Hematopoietic multipotent progenitor cell treated with erythropoietin and hydrocortisone succinate and interleukin-3 and kit ligand, for 4 days (in vitro differentiated cells): ENCODE measurements around the gene RAD51B.

Experiments used
- DNase-seq: peaks from one replicate; pipeline ENCODE4 v3.0.0-alpha.2; 2015

Gene RAD51B

GRCh38 chr14:68458840-68459469, 639.4 kb downstream of the RAD51B start:
- DNase-seq, result no peak

- DNase-seq, result no peak
These were observed 640.0 kb downstream of the RAD51B start for GRCh38 chr14:68459480-68460136.

DNA sequence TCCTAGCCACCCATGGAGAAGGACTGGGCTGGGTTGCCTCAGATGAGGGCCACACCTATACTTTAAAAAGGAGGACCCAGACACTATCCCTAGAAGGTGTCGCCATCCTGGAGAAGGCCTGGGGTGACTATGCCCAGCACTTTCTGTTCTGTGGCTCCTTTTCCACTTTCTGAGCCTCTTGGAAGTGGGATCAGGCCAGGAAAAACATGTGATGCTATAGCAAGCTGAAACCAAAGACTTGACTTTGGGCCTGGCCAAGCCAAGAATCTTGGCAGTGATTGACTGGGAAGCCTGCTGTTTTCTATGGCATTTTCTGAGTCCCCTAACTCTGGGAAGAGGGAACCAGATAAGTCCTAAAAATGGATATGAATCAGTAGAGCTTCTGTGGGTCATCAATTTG, 641.0 kb downstream of the RAD51B start:
- no peak for DNase-seq

GRCh38 chr14:68461086-68461485, 641.5 kb downstream of the RAD51B start:
- DNase-seq, result no peak

DNA sequence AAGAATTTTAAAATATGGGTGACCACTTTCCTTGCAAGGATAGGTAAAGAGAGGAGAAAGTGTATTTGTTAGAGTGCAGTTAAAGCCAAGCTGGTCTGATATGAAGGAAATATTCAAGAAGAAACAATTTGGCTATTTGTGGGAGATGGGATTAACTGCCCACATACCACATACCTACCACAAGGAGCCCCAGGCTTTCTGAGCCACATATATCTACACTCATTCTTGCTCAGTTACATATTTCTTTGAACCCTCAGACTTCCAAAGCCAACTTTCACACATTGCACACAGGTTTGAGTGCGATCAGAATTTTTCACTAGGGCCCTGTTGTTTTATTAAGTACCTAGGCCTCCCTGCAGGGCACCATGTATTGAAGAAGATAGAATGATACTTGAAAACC, 643.1 kb downstream of the RAD51B start:
- no peak for DNase-seq

DNA sequence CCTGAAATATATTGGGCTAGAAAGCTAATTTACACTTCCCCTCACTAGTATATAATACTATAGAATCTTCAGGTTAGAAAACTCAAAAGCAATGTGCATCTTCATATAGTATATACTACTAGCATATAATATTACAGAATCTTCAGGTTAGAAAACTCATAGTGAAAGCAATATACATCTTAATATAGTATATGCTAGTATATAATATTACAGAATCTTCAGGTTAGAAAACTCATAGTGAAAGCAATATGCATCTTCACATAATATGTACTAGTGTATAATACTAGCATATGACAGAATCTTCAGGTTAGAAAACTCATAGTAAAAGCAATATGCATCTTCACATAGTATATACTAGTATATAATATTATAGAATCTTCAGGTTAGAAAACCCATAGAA, 643.7 kb downstream of the RAD51B start:
- no peak for DNase-seq

DNA sequence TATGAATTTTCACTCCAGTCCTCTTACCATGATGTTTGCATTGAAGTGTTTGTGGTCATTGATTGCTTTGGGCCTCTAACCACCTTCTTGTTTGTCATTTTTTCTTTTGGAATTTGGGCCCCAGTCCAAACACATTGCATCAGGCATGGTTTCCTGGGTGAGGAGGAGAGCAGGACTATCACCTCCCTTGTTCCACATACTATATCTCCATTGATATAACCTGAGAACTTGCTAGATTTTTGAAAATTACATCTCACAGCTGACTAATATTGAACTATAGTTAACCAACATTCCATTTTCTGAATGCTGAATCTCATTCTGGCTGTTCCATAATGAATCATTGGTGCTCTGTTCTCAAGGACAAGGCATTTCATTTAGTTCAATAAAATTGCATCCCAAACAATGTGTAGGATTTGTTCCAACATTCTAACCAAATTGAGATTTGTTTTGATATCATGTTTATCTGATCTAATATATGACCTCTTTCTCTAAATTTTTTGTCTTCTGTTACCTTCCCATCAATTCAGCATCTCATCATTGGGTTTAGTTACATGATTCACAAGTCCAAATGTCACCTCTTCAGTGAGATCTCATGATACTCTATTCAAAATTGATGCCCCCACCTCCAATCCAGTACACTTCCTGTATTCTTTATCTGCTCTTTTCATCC, 644.3 kb downstream of the RAD51B start:
- DNase-seq, result no peak

DNA sequence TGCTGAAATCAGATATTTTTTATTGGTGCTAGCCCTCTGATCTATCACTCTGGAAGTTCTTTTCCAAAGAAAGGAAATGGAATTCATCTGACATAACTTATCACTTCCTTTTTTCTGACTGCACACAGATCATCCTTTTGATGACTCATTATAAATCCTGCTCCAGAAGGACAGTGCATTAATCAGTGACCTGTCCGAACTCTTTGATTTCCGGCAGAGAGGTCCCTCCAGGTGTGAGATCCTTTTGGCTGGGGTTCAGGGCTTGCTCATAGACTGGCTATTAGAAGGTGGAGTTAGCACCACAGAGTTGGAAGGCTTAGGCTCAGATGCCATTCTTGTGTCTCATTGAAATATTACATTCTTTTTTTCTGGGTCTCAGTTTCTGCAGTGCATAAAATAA, 645.1 kb downstream of the RAD51B start:
- no peak for DNase-seq

GRCh38 chr14:68466491-68466977, 647.0 kb downstream of the RAD51B start:
- DNase-seq, result no peak

- DNase-seq, result no peak
These were observed 647.8 kb downstream of the RAD51B start for GRCh38 chr14:68467425-68467824.

DNA sequence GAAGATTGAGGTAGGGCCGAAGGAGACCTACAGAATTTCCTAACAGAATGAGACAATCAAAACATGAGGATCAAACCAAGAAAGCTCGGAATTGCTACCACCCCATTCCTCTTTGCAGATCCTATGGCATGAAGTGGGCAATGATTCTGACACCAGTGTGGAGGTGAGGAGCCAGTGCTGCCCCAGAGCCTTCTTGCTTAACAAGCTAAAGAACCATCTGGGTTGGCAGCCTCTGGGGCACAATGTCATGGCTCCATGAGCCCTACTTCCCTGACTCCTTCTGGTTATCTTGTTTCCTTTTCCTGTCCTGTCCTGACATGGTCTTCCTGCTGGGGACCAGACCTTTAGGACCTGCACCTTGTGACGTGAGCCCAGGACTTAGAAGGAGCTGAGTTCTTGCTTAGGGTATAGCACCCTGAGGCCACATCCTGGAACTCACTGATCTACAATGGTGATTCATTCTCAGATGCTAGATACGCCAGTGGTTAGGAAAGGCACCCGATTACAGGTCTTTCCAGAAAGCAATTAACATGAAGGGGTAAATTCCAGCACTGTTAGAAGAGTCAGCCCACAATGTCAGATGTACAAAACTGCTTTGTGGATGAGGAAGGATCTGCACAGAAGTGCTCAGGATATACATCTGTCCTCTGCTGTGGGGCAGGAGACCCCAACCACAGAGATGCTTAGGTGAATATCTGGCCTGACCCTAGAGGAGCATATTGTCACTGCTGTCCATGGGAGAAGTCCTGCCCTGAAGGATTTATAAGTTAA, 649.0 kb downstream of the RAD51B start:
- no peak for DNase-seq

- no peak for DNase-seq
These were observed 649.7 kb downstream of the RAD51B start for GRCh38 chr14:68469208-68469713.

DNA sequence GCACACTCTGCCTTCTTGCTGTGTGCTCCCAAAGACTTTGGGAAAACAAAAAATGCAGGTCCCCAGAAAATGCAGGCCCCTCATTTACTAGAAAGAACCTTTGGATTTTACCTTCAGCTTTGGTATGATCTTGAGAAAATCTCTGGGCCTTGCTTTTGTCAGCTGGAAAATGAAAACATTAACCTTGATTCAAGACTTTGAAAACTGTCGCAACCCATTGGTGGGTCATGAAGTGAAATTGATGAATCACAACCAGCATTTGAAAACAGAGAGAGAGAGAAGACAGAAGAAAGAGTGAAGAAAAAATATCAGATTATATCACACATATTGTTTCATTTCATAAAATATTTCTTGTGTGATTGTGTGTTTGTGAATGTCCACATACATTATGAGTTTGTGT, 650.8 kb downstream of the RAD51B start:
- DNase-seq, result no peak

DNA sequence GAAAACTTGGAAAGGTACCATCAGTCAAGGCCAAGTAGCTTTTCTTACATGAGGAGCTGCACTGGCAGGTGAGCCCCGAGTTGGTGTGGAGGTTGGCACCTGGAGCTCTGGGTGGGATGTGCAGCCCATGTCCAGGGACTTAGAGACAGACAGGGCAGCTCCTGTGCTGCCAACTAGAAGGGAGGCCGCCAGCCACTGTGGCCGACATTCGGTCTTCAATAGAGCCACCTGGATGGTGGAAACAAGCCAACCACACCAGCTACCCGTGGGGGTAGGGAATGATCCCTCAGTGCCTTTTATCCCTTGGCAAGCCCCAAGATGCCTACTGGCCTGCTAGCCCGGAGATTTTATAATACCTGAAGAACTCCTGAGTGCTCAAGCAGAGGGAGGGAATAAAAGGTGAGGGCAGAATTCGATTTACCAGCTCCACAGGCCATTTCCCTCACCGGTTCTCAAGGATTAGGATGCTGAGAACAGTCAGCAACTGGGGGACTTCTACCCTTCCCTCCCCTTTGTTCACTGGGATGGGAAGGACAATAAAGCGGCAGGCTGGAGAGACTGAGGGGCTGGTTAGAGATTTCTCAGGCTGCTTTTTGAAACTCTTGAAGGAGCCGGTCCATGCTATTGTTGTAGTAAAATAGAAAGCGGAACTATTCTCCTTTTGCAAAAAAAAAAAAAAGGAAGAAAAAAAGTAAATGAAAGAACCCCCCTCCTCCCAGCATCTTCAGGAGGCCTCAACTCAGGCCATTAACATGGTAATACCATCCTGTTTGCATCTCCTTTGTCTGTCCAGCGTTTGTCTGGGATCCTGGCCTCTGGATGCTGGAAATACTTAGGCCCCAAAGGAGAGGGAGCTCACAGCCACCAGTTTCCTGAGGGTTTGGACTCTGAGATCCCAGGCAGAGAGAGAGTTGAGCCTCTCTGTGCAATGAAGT, 651.7 kb downstream of the RAD51B start:
- DNase-seq, result peak; percentile 38

DNA sequence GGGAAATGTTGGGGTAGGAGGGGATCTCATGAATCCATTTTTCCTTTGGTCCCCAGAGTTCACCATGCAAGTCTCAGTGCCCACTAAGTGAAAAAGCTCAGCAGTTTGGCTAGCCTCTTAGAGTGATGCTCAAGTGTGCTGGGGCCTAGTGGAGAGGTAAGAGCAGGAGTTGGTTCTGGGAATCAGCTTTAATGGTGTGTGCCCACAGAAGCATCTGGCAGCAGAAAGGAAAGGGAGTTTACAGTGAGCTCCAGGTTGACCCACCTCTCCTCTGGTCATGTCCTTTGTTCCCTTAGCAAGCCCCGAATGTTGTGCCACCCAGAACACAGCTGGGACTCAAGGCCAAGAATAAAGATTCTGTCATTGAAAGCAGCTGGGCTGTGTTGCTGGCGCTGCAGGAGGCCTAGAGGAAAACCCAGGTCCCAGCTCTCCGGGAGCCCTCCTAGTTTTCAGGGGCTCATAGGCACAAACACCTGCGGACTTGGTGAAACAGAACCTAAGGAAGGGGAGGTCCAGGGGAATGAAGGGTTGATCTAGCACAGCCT, 652.5 kb downstream of the RAD51B start:
- DNase-seq, result no peak

DNA sequence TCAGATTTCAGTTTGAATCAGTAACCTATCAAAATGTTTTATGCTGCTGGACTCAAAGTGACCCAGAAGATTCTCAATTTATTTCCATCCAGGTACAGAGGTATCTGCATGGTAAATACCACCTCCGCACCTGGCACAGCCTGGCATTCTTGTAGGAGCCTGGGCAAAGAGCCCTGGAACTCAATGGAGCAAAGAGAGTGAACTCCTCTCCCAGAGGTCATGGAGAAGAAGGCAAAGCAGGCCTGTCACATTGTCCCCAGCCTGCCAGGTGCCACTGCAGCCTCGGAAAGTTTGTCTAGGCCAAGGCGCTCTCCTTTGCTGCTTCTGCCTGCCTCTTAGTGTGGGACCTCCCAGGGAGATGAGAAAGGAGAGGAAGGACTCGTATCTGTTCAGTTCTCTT, 653.5 kb downstream of the RAD51B start:
- no peak for DNase-seq

GRCh38 chr14:68473794-68474193, 654.2 kb downstream of the RAD51B start:
- no peak for DNase-seq

DNA sequence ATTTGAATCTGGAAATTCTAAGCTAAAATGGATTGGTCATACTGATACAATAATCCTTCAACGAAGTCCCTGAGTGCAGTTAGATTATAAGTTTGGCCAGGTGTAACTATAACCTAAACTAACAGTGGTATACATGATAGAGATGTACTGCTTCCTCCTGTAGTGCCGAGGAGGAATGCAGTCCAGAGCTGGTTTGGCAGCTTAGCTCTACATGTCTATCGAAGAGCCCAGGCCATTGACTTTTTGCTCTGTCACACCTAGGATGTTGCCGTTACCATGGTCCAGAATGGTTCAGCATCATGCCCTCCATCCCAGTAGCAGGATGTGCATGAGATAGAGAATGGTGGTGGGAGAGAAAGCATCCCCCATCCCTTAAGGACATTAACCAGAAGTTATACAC, 655.2 kb downstream of the RAD51B start:
- no peak for DNase-seq

- no peak for DNase-seq
These were observed 656.2 kb downstream of the RAD51B start for GRCh38 chr14:68475802-68476201.

DNA sequence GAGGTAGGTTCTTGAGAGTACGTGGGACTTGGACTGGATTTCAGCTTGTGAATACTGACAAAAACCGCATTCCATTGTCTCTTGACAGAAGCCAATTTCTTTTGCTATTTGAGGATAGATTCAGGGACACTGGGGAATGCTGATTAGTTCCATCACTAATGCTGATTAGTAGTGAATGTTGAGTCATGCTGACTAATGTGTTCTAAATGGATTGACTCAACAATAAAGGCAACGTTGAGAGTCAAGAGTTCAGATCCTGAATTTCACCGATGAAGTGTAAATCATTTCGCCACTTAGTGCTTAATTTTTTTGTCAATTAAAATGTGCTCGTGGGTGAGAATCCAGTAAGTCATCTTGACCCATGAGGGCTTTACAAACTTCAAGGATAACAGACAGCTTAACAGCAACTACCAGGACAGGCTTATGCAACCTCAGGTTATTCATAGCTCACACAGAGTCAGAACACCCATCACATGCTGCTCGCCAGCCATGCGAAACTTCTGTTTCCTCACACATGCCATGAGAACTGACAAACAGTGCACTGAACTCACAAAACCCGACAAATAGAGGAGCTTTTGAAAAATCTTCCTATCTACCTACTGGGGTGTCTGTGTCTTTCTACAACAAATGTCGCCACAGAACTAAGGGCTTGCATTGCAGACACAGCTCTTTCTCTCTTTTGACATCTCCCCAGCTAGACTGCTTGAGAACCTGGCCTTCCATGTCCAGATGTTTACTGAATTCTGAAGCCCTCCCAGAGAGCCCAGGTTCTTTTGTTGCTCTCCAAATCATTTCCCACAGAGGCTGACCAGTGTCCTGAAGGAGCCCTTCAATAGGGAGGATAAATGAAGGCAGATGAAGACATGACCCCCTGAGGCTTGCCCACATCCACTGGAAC, 656.9 kb downstream of the RAD51B start:
- DNase-seq, result peak; percentile 24

DNA sequence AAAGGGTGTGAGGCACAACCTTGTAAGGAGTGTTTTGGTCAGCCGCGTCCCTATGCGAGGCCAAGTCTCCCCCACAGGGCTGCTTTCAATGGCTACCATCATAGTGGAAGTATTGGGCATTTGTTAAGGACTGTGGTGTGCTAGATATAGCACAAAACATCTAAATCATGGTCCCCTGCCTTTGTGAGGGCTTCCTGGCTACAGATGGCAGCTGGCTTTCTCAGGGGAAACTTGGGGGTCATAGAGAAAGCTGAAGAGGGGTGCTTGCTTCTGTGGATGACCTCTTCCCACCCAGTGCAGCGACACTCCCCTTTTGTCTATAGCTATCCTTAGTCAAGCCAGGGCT, 657.5 kb downstream of the RAD51B start:
- DNase-seq, result no peak
